Uterus (tissue), 4 donors: ENCODE data around the gene CACNA1F. TPM values are rescaled to one million over a fixed set of nuclear protein-coding genes. Genes with fewer than 3 reads are reported as not detected.

Experiments
- DNase-seq, 2 donors: peaks; one replicate each; pipeline ENCODE4 v3.0.0-alpha.2; 2019 to 2020
- H3K27ac ChIP-seq, 2 donors: fragments of 200-600 bp; sonication (generic); 1 replicate in 1 of 2; 2 replicates in 1 of 2; pipeline ENCODE4 v1.5.1; 2016 to 2018
- H3K27me3 ChIP-seq, 2 donors: fragments of 200-600 bp; sonication (generic); one replicate each; pipeline ENCODE4 v1.5.1; 2018 to 2019; ENCODE audit warnings: control low read depth in 1 of 2
- H3K36me3 ChIP-seq, 2 donors: fragments of 200-600 bp; sonication (generic); one replicate each; pipeline ENCODE4 v1.5.1; 2019; ENCODE audit warnings: control low read depth in 1 of 2
- H3K4me1 ChIP-seq, 2 donors: fragments of 200-600 bp; sonication (generic); one replicate each; pipeline ENCODE4 v1.5.1; 2018 to 2019; ENCODE audit warnings: control low read depth in 1 of 2
- H3K4me3 ChIP-seq, 2 donors: fragments of 200-600 bp; sonication (generic); 1 replicate in 1 of 2; 2 replicates in 1 of 2; pipeline ENCODE4 v1.5.1; 2018 to 2019; ENCODE audit warnings: mild to moderate bottlenecking in 1 of 2
- H3K9me3 ChIP-seq, 2 donors: fragments of 200-600 bp; sonication (generic); one replicate each; pipeline ENCODE4 v1.5.1; 2019; ENCODE audit warnings: control low read depth in 1 of 2
- CTCF ChIP-seq, 4 experiments: fragments of 200-600 bp in 2 of 4; fragments of 450-650 bp in 2 of 4; sonication (generic) in 2 of 4; IDR thresholded peaks; one replicate each; pipeline ENCODE4 v1.5.1; 2016 to 2019; ENCODE audit warnings: antibody characterized with exemption in 4 of 4, mild to moderate bottlenecking in 2 of 4, moderate library complexity in 1 of 4
- POLR2A ChIP-seq, 2 donors: fragments of 450-650 bp; IDR thresholded peaks; one replicate each; pipeline ENCODE4 v1.6.1; 2016; ENCODE audit warnings: antibody characterized with exemption in 2 of 2, mild to moderate bottlenecking in 1 of 2, moderate library complexity in 1 of 2
- intact Hi-C: fragments of 100-400 bp; cut with DNase I; formaldehyde crosslinking; loops from one replicate; pipeline ENCODE4 v1.15.1; 2023; ENCODE audit warnings: low total_unique reads
- total RNA-seq, 4 donors: library from RNA; depleted of rRNA in 3 of 4; stranded (reverse); fragments of >200 nt in 3 of 4; gene quantifications; one replicate each; pipeline versions ENCODE4 v1.1.0 to v1.2.4, GENCODE V29; 2014 to 2023
- donor health status: DM: yes; HTN: yes; CAD: no.

CACNA1F gene
- total RNA-seq, 4 donors from 2014 or later, result 0.07 to 0.98 TPM; not detected in 2

GRCh38 chrX:49193542-49193964 lies 39.6 kb downstream of the CACNA1F start:
- H3K27ac ChIP-seq, result no peak overlapping the region
- H3K36me3 ChIP-seq, result no peaks in the 10 kb centered on the region
- no peaks in the 10 kb centered on the region for H3K9me3 ChIP-seq
- DNase-seq, result no peak
- intact Hi-C loops, result no loop called here
- H3K4me3 ChIP-seq, result no peak overlapping the region
- TF ChIP-seq POLR2A (IDR thresholded peaks at IDR 0.05) (no peak), CTCF (IDR thresholded peaks at IDR 0.05) (no peak)
- no peaks in the 10 kb centered on the region for H3K4me1 ChIP-seq
- no peaks in the 10 kb centered on the region for H3K27me3 ChIP-seq

GRCh38 chrX:49192722-49193328 lies 40.3 kb downstream of the CACNA1F start:
- Histone ChIP-seq H3K9me3 (no peaks in the 10 kb centered on the region), H3K27me3 (no peaks in the 10 kb centered on the region), H3K4me3 (no peak overlapping the region), H3K36me3 (no peaks in the 10 kb centered on the region), H3K4me1 (no peaks in the 10 kb centered on the region), H3K27ac (no peak overlapping the region)
- DNase-seq, result no peak
- TF ChIP-seq POLR2A (IDR thresholded peaks at IDR 0.05) (no peak), CTCF (IDR thresholded peaks at IDR 0.05) (peak in 3 of 4 experiments; percentile 25 to 36 (median 32))
- intact Hi-C loops, result no loop called here

GRCh38 chrX:49191574-49192011 lies 41.5 kb downstream of the CACNA1F start:
- Histone ChIP-seq H3K36me3 (no peaks in the 10 kb centered on the region), H3K27ac (peak overlapping the region; percentile 86 to 92), H3K27me3 (no peaks in the 10 kb centered on the region), H3K4me1 (no peaks in the 10 kb centered on the region), H3K4me3 (peak overlapping the region; percentile 65 to 68), H3K9me3 (no peaks in the 10 kb centered on the region)
- TF ChIP-seq CTCF (IDR thresholded peaks at IDR 0.05) (no peak), POLR2A (IDR thresholded peaks at IDR 0.05) (no peak)
- DNase-seq, result no peak
- intact Hi-C loops, result no loop called here

GRCh38 chrX:49190821-49191573 lies 42.1 kb downstream of the CACNA1F start:
- Histone ChIP-seq H3K27ac (peak overlapping the region; percentile 86 to 92), H3K4me3 (peak overlapping the region; percentile 65 to 68), H3K4me1 (no peaks in the 10 kb centered on the region), H3K9me3 (no peaks in the 10 kb centered on the region), H3K36me3 (no peaks in the 10 kb centered on the region), H3K27me3 (no peaks in the 10 kb centered on the region)
- TF ChIP-seq POLR2A (IDR thresholded peaks at IDR 0.05) (peak; percentile 72 to 77), CTCF (IDR thresholded peaks at IDR 0.05) (no peak)
- intact Hi-C loops, result no loop called here
- DNase-seq, result peak; percentile 85 to 95

GRCh38 chrX:49189606-49190005 lies 43.5 kb downstream of the CACNA1F start:
- Histone ChIP-seq H3K27me3 (no peaks in the 10 kb centered on the region), H3K4me1 (no peaks in the 10 kb centered on the region), H3K36me3 (no peaks in the 10 kb centered on the region), H3K27ac (peak overlapping the region; percentile 78 to 88), H3K9me3 (no peaks in the 10 kb centered on the region), H3K4me3 (no peak overlapping the region)
- DNase-seq, result no peak
- TF ChIP-seq CTCF (IDR thresholded peaks at IDR 0.05) (no peak), POLR2A (IDR thresholded peaks at IDR 0.05) (no peak)
- intact Hi-C loops, result no loop called here
